LHCN-M2 (cell line): ENCODE results near the gene YIPF2. TPM values are rescaled to one million over a fixed set of nuclear protein-coding genes. Genes with fewer than 3 reads are reported as not detected.
"Not testable (repeated sequence)": the region's sequence is repeated elsewhere in the genome, so short reads cannot be mapped to it uniquely, and the experiment has no call there.

Experiments
- DNase-seq: peaks from one replicate; pipeline ENCODE4 v3.0.0-alpha.2; 2012; ENCODE audit warnings: low read depth
- total RNA-seq: library from RNA; depleted of rRNA; stranded (reverse); fragments of >200 nt; gene quantifications from 2 replicates; pipeline ENCODE4 v1.2.3, GENCODE V29; 2014

YIPF2 gene
- total RNA-seq, 1 experiment from 2014 or later = 64.0 TPM

DNA sequence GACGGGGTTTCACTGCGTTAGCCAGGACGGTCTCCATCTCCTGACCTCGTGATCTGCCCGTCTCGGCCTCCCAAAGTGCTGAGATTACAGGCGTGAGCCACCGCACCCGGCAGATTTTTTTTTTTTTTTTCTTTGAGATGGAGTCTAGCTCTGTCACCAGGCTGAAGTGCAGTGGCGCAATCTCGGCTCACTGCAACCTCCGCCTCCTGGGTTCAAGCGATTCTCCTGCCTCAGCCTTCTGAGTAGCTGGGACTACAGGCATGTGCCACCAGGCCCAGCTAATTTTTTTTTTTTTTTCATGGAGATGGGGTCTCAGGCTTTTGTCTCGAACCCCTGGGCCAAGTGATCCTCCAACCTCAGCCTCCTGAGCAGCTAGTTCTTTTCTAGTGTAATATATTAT is 13.2 kb upstream of the YIPF2 start:
- DNase-seq = not testable (repeated sequence)

DNA sequence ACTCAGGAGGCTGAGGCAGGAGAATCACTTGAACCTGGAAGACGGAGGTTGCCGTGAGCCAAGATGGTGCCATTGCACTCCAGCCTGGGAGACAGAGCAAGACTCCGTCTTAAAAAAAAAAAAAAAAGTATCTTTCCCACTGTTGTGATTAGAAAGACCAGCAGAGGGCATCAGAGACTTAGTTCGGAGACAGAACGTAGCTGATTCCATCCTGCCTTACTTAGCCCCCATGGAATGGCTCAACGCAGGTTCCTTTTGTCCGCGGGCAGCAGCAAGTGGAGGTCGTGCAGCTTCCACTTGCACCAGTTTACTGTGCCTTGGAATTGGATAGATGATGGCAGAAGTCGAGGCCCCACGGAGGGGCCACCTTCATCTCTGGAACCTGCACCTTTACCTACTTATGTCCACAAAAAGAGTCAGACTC is 8.2 kb upstream of the YIPF2 start:
- peak; percentile 73 for DNase-seq

DNA sequence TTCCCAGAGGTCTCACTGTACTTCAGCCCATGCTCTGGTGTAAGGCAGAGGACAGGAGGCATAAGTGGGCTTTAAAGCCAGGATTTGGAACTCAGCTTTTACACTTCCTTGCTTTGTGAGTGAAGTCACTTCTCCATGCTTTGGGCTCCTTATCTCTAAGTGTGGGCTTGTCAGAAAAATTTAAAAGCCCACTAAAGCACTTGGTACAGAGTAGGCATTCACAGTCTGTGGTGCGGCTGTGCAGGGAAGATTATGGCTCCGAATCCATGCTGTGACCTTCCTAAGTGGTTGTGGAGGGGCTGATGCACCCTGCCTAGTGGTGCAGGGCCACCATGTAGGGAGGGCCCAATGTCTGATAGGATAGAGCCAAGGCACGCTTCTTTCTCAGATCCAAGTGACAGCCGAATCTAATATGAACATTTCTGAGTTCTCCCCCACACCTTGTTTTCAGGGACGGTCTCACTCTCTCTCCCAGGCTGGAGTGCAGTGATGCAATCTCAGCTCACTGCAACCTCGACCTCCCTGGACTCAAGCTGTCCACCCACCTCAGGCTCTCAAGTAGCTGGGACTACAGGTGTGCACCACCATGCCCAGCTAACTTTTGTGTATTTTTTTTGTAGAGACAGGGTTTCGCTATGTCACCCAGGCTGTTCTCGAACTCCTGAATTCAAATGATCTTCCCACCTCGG is 7.1 kb upstream of the YIPF2 start:
- no peak for DNase-seq

DNA sequence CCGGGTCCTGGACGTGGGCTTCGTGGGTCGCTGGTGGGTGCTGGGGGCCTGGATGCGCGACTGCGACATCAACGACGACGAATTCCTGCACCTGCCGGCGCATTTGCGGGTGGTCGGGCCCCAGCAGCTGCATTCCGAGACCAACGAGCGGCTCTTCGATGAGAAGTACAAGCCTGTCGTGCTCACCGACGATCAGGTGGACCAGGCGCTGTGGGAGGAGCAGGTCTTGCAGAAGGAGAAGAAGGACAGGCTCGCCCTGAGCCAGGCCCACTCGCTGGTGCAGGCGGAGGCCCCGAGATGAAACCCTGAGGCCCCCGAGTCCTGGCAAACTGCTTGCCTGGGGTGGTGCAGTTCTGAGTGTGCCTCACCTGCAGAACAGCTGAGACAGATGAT is 959 bp upstream of the YIPF2 start:
- DNase-seq = no peak

DNA sequence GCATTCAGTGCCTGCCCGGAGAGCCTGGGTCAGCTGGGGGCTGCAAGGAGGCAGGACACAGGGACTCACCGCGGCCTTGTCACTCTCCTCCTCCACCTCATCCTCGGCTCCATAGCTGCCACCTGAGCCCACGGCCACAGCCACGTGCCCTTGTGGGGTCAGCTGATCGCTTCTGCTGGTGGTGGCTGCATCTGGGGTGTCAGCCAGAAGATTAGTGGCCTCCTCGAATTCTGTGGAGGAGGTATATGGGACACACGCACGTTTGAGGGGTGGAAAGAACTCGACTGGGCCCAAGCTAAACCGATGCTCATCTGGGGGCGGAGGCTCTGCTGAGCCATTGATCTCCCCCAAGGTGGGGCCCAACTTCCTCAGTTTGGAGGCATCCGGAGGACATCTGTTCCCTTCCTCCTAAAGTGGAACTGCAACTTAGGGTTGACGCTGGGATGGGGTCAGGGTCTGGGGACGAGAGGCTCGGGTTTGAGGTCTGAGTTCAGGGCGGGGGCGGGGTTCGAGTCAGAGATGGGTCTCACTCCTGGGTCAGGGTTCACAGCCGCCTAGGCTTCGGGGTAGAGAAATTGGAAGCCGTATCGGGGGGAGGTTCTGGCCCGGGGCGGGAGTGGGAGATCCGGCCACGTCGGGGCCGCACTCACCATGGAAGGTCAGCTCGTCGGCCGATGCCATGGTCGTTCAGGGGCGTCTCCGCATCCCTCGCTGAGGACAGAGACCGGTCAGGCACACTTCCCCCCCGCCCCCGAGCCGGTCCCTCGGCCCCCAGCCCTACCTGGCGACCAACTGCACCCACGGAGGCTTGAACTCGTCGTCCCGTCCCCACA is 493 bp downstream of the YIPF2 start:
- no peak for DNase-seq

DNA sequence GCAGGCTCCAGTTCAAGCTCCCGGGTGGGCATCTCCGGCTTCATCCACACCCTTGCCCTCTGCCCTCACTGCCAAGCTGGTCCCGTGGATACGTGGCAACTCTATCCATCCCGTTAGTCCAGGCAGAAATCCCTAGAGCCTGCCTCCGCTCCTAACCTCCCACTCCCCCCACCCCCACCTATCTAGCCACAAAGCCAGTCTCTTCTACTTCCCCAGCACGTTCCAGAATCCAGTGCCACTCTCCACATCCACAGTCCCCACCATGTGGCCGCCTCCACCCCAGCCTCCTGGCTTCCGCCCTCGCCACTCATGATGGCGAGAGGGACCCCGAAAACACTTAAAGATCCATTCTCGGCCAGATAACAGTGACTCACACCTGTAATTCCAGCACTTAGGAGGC is 3.8 kb downstream of the YIPF2 start:
- DNase-seq = no peak

DNA sequence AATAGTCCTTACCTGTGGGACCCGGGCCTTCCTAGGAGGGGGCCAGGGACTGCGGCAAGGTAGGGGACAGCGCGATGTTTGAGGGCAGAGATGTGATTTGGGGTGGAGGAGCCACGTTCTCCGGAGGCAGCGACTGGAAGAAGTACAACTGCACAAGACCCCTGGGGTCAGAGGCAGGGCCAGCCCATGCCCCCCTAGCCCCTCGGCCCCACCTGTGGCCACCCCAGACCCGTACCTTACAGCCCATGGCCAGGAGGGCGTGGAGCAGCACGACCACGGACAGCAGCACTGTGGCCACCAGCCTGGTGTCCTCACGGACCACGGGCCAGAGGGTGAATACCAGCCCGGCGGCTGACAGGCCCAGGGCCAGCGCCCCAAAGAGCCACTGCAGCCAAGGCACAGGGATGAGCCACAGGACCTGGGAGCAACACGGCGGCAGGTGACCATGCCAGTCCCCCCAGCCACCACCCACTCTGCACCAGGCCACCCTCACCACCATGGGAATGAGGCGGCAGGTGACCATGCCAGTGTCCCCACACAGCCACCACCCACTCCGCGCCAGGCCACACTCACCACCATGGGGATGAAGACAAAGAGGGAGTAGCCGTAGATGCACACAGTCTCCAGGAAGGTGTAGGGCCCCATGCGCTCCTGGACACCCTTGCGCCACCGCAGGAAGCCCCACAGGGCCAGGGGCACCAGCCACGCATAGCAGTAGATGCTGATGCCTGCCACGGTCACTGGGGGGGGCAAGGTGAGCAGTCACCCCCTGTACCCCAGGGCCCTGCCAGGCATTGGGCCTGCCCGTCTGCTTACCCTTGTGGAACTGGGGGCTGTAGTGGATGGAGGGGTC is 5.0 kb downstream of the YIPF2 start:
- DNase-seq = no peak

DNA sequence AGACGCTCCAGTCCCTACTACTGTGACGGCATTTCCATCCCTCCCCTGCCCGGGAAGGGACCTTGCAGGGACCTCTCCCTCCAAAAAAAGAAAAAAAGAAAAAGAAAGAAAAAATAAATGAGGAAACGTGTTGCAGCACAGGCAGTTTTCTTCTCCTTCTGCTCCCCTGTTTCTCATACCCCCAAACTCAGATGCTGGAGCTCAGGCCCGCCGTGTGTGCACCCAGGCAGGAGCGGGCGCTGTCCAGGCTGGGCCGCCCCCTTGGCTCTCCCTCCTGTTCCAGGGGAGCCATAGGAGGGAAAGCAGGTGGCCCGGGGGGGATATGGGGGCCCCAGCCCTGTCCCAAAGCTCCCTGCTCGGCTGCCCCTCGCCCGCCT is 5.8 kb downstream of the YIPF2 start:
- no peak for DNase-seq

DNA sequence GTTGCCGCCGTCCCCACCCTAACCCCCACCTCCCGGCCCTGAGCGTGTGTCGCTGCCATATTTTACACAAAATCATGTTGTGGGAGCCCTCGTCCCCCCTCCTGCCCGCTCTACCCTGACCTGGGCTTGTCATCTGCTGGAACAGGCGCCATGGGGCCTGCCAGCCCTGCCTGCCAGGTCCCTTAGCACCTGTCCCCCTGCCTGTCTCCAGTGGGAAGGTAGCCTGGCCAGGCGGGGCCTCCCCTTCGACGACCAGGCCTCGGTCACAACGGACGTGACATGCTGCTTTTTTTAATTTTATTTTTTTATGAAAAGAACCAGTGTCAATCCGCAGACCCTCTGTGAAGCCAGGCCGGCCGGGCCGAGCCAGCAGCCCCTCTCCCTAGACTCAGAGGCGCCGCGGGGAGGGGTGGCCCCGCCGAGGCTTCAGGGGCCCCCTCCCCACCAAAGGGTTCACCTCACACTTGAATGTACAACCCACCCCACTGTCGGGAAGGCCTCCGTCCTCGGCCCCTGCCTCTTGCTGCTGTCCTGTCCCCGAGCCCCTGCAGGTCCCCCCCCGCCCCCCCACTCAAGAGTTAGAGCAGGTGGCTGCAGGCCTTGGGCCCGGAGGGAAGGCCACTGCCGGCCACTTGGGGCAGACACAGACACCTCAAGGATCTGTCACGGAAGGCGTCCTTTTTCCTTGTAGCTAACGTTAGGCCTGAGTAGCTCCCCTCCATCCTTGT is 6.4 kb downstream of the YIPF2 start:
- no peak for DNase-seq

DNA sequence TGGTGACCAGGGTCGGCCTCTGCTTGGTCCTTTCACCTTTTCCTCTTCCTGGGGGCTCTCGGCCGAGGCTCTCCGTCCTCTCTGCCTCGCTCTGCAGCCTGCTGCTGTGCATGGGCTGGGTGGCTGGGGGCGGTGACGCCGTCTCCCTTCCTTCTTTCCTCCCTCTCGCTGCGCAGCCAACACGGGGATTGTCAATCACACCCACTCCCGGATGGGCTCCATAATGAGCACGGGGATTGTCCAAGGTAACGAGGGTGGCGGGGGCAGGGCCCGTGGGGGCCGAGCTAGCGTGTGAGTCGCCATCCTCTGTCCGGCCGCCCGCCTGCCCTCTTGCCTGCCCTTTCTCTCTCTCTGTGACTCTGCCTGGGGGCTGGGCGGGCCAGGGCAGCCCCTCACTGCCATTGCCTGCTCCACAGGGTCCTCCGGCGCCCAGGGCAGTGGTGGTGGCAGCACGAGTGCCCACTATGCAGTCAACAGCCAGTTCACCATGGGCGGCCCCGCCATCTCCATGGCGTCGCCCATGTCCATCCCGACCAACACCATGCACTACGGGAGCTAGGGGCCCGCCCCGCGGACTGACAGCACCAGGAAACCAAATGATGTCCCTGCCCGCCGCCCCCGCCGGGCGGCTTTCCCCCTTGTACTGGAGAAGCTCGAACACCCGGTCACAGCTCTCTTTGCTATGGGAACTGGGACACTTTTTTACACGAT is 7.1 kb downstream of the YIPF2 start:
- no peak for DNase-seq

DNA sequence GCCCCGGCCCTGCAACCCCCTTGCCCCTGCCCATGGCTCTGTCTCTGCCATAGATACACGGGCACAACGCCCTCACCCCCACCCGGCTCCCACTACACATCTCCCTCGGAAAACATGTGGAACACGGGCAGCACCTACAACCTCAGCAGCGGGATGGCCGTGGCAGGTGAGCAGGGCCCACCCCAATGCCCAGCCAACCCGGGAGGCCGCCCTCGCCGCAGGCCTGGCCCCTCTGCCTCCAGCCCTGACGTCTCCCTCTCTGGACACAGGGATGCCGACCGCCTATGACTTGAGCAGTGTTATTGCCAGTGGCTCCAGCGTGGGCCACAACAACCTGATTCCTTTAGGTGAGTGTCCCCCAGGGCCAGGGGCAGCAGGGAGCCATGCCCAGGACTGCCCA is 7.7 kb downstream of the YIPF2 start:
- DNase-seq = no peak

DNA sequence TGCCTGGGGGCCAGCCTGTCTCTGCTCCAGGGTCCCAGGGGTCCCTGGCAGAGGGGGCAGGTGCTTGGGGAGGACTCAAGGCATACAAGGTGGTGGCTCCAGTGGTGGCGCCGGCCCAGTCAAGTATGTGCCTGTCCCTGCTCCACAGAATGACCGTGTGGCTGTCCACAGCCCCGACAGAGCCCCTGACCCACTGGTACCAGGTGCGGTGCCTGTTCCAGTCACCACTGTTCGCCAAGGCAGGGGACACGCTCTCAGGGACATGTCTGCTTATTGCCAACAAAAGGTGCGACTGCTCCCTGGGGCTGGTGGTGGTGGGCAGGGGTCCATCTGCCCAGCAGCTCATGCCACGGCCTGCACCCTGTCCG is 8.2 kb downstream of the YIPF2 start:
- no peak for DNase-seq

DNA sequence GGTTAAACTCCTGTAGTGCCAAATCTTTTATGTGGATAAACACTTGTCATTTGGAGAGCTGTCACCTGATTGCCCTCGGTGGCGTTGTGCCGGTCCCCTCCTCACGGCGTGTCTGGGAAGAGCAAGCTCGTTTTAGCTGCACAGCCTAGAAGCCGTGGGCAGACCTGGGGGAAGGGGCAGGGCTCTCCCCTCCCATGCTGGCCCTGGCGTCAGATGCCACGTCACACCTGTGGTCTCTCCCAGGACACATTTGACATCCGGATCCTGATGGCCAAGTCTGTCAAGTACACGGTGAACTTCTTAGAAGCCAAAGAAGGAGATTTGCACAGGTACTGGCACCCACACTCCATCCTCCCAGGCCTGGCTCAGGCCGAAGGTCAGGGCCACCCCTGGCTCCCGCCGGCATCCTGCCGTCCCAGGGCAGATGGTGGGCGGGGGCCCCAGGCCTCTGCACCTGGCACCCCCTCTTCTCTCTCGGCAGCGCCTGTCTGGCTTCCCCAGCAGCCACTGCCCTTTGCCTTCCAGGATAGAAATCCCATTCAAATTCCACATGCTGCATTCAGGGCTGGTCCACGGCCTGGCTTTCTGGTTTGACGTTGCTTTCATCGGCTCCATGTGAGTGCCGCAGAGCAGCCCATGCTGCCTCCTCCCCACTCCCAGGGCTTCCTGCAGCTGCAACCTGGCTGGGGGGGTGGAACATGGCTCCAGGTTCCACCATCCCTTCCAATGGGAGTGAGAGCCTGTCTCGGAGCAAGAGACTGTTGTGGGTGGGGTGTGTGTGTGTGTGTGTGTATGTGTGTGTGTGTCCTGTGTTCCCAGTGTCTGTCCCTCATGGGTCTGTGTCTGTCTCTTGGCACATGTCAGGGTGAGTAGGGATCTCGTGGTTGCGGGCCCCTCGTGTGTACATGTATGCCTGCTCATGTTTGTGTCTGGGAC is 8.8 kb downstream of the YIPF2 start:
- DNase-seq = no peak

DNA sequence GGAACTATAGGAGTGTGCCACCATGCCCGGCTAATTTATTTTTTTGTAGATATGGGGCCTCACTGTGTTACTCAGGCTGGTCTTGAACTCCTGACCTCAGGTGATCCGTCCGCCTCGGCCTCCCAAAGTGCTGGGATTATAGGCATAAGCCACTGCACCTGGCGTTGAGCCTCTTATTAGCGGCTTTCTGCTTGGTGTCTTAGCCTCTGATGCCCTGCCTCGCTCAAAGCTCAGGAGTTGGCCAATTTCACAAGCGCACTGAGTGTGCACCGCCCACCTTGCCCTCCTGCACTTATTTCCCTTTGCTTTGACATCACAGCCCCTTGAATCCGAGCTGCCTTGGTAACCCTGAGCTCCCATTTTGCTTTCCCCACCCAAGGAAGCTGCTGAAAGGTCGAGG is 10.1 kb downstream of the YIPF2 start:
- DNase-seq = no peak

DNA sequence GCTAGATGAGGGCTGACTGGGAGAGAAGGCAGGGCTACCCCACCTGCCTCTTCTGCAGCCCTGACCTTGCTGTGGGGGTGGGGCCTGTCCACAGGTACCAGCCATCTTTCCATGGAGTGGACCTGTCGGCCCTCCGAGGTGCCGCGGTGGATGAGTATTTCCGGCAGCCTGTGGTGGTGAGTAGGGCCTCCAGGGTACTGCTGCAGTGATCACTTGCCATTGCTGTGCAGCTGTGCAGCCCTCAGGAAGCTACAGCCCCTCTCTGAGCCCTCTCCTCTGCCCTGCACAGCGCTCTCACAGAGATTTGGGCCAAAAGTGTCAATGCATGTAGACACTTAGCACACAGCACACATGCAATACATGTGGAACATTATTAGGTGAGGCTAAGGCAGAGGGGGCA is 11.8 kb downstream of the YIPF2 start:
- no peak for DNase-seq

DNA sequence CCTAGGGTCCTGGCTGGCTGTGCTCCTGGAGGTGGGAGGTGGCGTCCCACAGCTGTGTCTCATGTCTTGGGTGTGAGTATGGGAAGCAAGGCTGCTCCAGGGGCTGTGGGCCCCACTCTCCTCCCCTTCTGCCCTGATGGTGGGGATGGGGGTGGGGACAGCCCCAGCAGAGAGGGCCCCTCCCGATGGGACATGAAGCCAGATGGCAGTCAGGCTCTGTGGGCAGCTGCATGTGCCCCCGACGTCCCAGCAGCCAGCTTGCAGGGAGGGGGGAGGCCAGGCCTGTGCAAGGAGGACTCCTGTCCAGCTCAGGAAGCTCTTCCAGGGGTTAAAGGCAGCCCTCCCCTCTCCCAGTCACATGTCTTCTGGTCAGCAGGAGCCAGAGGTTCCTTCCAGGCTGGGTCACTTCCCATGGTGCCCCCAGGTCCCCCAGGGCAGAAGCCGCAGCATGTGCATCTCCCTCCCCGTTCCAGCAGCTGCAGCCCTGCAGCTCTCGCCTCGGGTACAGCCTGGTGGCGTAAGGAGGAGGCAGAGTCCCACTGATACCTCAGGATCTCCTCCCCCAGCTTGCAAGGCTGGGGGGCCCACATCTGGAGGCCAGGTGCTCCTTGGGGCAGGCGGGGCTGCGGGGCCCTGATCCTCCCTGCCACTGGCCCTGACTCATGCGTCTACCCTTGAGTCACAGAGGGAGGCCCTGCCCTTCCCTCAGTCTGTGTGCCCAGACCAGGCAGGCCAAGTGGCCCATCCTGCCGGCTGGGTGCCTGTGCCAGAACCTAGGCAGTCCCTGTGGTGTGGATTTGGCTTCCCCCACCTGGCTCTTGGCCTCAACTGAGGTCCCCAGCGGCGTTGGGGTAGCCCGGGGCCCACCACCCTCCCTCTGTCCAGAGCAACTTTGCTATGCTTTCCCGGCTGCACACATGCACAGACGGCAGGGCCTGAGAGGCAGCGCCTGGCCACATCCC is 13.0 kb downstream of the YIPF2 start:
- DNase-seq = peak; percentile 91

DNA sequence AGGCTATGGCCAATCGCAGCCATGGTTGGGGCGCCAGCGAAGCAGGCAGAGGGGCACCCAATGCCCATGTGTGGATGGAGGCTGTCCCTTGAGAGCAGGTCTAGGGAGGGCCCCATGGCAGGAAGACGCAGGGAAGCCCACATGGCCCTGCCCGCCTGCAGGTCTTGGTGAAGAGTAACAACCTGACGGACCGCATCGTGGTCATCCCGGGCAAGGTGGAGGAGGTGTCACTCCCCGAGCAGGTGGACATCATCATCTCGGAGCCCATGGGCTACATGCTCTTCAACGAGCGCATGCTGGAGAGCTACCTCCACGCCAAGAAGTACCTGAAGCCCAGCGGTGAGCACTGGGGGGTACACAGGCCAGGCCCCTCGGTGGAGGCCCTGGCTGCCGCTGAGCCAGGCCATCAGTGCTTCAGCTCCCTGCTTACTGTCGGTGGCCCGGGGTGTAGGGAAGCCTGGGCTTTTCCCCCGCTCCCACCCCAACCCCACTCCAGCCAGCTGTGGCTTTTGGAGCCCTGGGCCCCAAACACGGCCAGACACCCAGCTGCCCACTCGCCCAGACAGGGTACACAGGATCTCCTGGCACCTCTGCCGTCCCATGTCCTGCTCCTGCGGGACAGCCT is 14.6 kb downstream of the YIPF2 start:
- no peak for DNase-seq

DNA sequence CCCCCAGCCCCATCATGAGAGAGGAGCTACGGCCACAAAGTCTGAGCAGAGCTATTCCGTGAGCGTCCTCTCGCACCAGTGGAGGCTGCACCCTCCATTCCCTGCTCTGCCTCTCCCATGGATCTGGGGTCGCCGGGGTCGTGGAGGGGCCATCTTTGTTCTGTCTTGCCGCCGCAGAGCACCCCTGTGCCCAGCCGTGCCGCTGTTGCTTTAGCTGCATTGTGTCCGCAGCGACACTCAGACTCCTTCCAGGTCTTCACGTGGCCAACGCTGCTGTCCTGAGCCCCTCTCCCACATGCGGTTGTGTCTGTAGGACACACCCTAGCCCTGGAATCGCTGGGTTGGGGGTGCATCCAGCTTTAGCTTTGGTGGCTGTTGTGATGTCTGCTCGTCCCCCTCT is 15.8 kb downstream of the YIPF2 start:
- no peak for DNase-seq
